Upper lobe of left lung (tissue), 4 donors: ENCODE results near the gene PLXNB2.

ENCODE experiments used
- CTCF ChIP-seq, 6 experiments: fragments of 450-650 bp in 4 of 6; fragments of 200-600 bp in 2 of 6; sonication (generic) in 2 of 6; IDR thresholded peaks; one replicate each; pipeline ENCODE4 v1.5.1; 2016 to 2019; ENCODE audit warnings: antibody characterized with exemption in 6 of 6
- EP300 ChIP-seq, 4 donors: sonication (generic); formaldehyde crosslinking; IDR thresholded peaks; one replicate each; pipeline ENCODE4 v1.5.1; 2017; ENCODE audit warnings: antibody characterized with exemption in 4 of 4, control low read depth in 2 of 4
- POLR2A ChIP-seq, 4 donors: fragments of 450-650 bp; IDR thresholded peaks; one replicate each; pipeline ENCODE4 v1.5.1; 2016 to 2017; ENCODE audit warnings: antibody characterized with exemption in 4 of 4, mild to moderate bottlenecking in 2 of 4
- POLR2AphosphoS5 ChIP-seq, 2 donors: sonication (generic); formaldehyde crosslinking; IDR thresholded peaks; one replicate each; pipeline ENCODE4 v1.5.1; 2017; ENCODE audit warnings: antibody characterized with exemption in 2 of 2

DNA sequence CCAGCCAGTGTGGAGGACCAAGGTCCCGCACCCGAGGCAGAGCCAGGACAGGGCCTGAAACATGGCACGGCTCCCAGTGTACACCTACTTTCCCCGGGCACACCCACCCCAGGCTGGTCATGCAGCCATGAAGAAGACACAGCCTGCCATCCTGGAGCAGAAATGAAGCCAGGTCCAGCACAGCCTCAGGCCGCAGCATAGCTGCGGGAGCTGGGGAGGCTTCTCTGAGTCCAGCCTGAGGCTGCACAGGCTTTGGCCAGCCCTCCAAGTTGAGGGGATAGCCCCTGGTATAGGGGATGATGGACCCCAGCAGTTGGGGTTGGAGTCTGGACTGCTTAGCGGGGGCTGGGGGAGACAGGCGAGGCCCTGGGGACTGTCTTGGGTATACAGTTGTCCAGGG lies 53.5 kb downstream of the PLXNB2 start:
- no peak for TF ChIP-seq POLR2AphosphoS5 (IDR thresholded peaks at IDR 0.05)
- no peak for TF ChIP-seq CTCF (IDR thresholded peaks at IDR 0.05)
- no peak for TF ChIP-seq POLR2A (IDR thresholded peaks at IDR 0.05)
- no peak for TF ChIP-seq EP300 (IDR thresholded peaks at IDR 0.05)
